HepG2 (cell line): Measurements from ENCODE around the gene RICTOR. TPM values are rescaled to one million over a fixed set of nuclear protein-coding genes. Genes with fewer than 3 reads are reported as not detected.
"Not testable (repeated sequence)": the region's sequence is repeated elsewhere in the genome, so short reads cannot be mapped to it uniquely, and the experiment has no call there.

Source experiments
- ATAC-seq: fragments of 200-7000 bp; cut with Tn5 transposase; 3 replicates; pipeline ENCODE4 v1.9.1; 2020; ENCODE audit warnings: mild to moderate bottlenecking, moderate library complexity
- BruUV-seq: library from RNA; stranded (reverse); fragments of 400-500 nt; replicated peaks from 2 replicates; lab custom pipeline; 2021; lab: Mats Ljungman, UMichigan
- CTCF ChIA-PET: fragments of 300-600 bp; formaldehyde crosslinking; extraction: SDS; loops from one replicate; lab custom pipeline; 2021; ENCODE audit warnings: low total read pairs, inconsistent platforms, low intra/inter-chr PET ratio; lab: Yijun Ruan, JAX
- POLR2A ChIA-PET: fragments of 350-600 bp; sonication (Branson Sonifier 250); formaldehyde crosslinking; loops from one replicate; lab custom pipeline; 2020; ENCODE audit warnings: antibody characterized with exemption, inconsistent platforms; lab: Yijun Ruan, JAX
- DNase-seq: peaks from one replicate; pipeline ENCODE4 v3.0.0-alpha.2; 2015; ENCODE audit warnings: low spot score
- FAIRE-seq: peaks from 3 replicates; lab custom pipeline; 2011; peaks lifted over from hg19 to GRCh38; lab: Jason Lieb, UNC
- H2AFZ ChIP-seq: one replicate; pipeline ENCODE4 v1.6.1; 2011; ENCODE audit warnings: low read length, inconsistent platforms
- H3K27ac ChIP-seq: fragments of 300-600 bp; 3 replicates; pipeline ENCODE4 v1.8.0; 2011; ENCODE audit warnings: mixed run types, mild to moderate bottlenecking, mixed read lengths, low read length, inconsistent platforms; ENCODE audit not compliant: insufficient read depth; ENCODE audit errors: extremely low read length
- H3K27me3 ChIP-seq, 2 experiments: fragments of 200-600 bp in 1 of 2; 2 replicates in 1 of 2; 3 replicates in 1 of 2; pipeline versions ENCODE4 v1.6.0 to v1.8.0; 2011; ENCODE audit warnings: low read length in 2 of 2, mild to moderate bottlenecking in 2 of 2, moderate library complexity in 2 of 2, inconsistent platforms in 1 of 2; ENCODE audit not compliant: insufficient read depth in 2 of 2, control insufficient read depth in 1 of 2
- H3K36me3 ChIP-seq, 2 experiments: fragments of 200-600 bp in 1 of 2; replicated peaks in 1 of 2; 2 replicates in 1 of 2; 3 replicates in 1 of 2; pipeline versions ENCODE4 v1.5.1 to v1.8.0; 2011; ENCODE audit warnings: low read length in 2 of 2, inconsistent platforms in 1 of 2; ENCODE audit not compliant: insufficient read depth in 2 of 2, control insufficient read depth in 1 of 2
- H3K4me1 ChIP-seq: 2 replicates; pipeline ENCODE4 v1.5.1; 2012; ENCODE audit warnings: low read length, inconsistent platforms; ENCODE audit not compliant: insufficient read depth
- H3K4me2 ChIP-seq: 2 replicates; pipeline ENCODE4 v1.6.0; 2011; ENCODE audit warnings: low read depth, low read length, inconsistent platforms
- H3K4me3 ChIP-seq, 3 experiments: fragments of 200-600 bp in 1 of 3; sonication (generic), shearing (Covaris generic) in 1 of 3; replicated peaks in 1 of 3; 2 replicates each; pipeline ENCODE4 v1.5.1; 2011 to 2016; ENCODE audit warnings: low read length in 3 of 3, inconsistent platforms in 2 of 3, low read depth in 2 of 3, mild to moderate bottlenecking in 2 of 3, control low read depth in 1 of 3, mixed read lengths in 1 of 3; ENCODE audit not compliant: insufficient read depth in 1 of 3
- H3K79me2 ChIP-seq: one replicate; pipeline ENCODE4 v1.6.1; 2011; ENCODE audit warnings: low read length, inconsistent platforms; ENCODE audit not compliant: insufficient read depth
- H3K9ac ChIP-seq: 2 replicates; pipeline ENCODE4 v1.6.0; 2011; ENCODE audit warnings: mild to moderate bottlenecking, low read depth, low read length, inconsistent platforms; ENCODE audit not compliant: insufficient read depth
- H3K9me3 ChIP-seq: 2 replicates; pipeline ENCODE4 v1.5.1; 2012; ENCODE audit warnings: mild to moderate bottlenecking, low read length
- H4K20me1 ChIP-seq: 2 replicates; pipeline ENCODE4 v1.6.0; 2011; ENCODE audit warnings: inconsistent platforms, mild to moderate bottlenecking, low read length, moderate library complexity; ENCODE audit not compliant: insufficient read depth
- BCL3 ChIP-seq: sonication (generic); formaldehyde crosslinking; IDR thresholded peaks from 2 replicates; pipeline ENCODE4 v1.5.1; 2020; ENCODE audit warnings: mild to moderate bottlenecking, missing genetic modification reagents, moderate library complexity
- NFIB ChIP-seq: sonication (generic); formaldehyde crosslinking; IDR thresholded peaks from 2 replicates; pipeline ENCODE4 v1.9.0; 2021; ENCODE audit warnings: missing genetic modification reagents, mild to moderate bottlenecking, borderline replicate concordance
- NKX3-1 ChIP-seq: sonication (generic); formaldehyde crosslinking; IDR thresholded peaks from 2 replicates; pipeline ENCODE4 v1.5.0; 2020; ENCODE audit warnings: missing genetic modification reagents
- PBX3 ChIP-seq: sonication (generic); formaldehyde crosslinking; IDR thresholded peaks from 2 replicates; pipeline ENCODE4 v1.8.1; 2023; ENCODE audit warnings: missing genetic modification reagents, inconsistent platforms, borderline replicate concordance
- PREB ChIP-seq: sonication (generic); formaldehyde crosslinking; IDR thresholded peaks from 2 replicates; pipeline ENCODE4 v1.4.0; 2020; ENCODE audit warnings: missing genetic modification reagents
- SMAD1 ChIP-seq: sonication (generic); formaldehyde crosslinking; IDR thresholded peaks from 2 replicates; pipeline ENCODE4 v1.4.0; 2020; ENCODE audit warnings: missing genetic modification reagents, low read depth, mild to moderate bottlenecking, borderline replicate concordance
- SP2 ChIP-seq: sonication (generic); formaldehyde crosslinking; IDR thresholded peaks from 2 replicates; pipeline ENCODE4 v1.5.1; 2020; ENCODE audit warnings: mild to moderate bottlenecking, missing genetic modification reagents
- UBTF ChIP-seq: sonication (generic); formaldehyde crosslinking; IDR thresholded peaks from 2 replicates; pipeline ENCODE4 v1.4.0; 2020; ENCODE audit warnings: mild to moderate bottlenecking, missing genetic modification reagents
- ZNF30 ChIP-seq: sonication (generic); formaldehyde crosslinking; IDR thresholded peaks from 2 replicates; pipeline ENCODE4 v1.5.0; 2020; ENCODE audit warnings: mild to moderate bottlenecking, missing genetic modification reagents
- ZNF496 ChIP-seq: sonication (generic); formaldehyde crosslinking; IDR thresholded peaks from 2 replicates; pipeline ENCODE4 v1.8.1; 2023; ENCODE audit warnings: mild to moderate bottlenecking, moderate library complexity, missing genetic modification reagents; ENCODE audit not compliant: insufficient replicate concordance
- WGBS: methylation state at CpG from one replicate; pipeline ENCODE4 v1.1.6; 2017; ENCODE audit warnings: low lambda C conversion rate; 5-methylcytosine and 5-hydroxymethylcytosine counted together
- in situ Hi-C: cut with HindIII; loops from 2 replicates; pipeline ENCODE4 v1.10.0; 2017; ENCODE audit warnings: low pct_unique_long_range_greater_than_20kb; ENCODE audit not compliant: extremely low pct_ligation_motif_present
- intact Hi-C: fragments of 100-400 bp; cut with micrococcal nuclease; formaldehyde crosslinking; loops from one replicate; pipeline ENCODE4 v1.10.0; 2022; ENCODE audit not compliant: unreplicated experiment
- polyA plus RNA-seq, 8 experiments: library from polyadenylated mRNA; depleted of rRNA in 3 of 8; stranded (reverse) in 7 of 8; unstranded in 1 of 8; fragments of >200 nt; fragmentation: Illumina TruSeq in 4 of 8; extraction: Trizol in 4 of 8; gene quantifications; 2 replicates each; pipeline versions ENCODE4 v1.2.1 to v1.2.3, GENCODE V29; 2011 to 2016; ENCODE audit warnings: low read depth in 4 of 8, missing spikeins in 1 of 8, mixed read lengths in 1 of 8; ENCODE audit not compliant: insufficient read depth in 1 of 8
- total RNA-seq, 5 experiments: library from RNA; depleted of rRNA; stranded (reverse); fragments of >200 nt; fragmentation: Illumina TruSeq; extraction: Trizol; gene quantifications; 2 replicates each; pipeline ENCODE4 v1.2.3, GENCODE V29; 2016; ENCODE audit warnings: low read depth in 1 of 5

Gene RICTOR
- total and polyA plus RNA-seq, 2 of the 13 experiments (the other 11 are each of a cell fraction or from before 2014, with no cell fraction given): 10.7 to 15.4 TPM

- H3K4me3 ChIP-seq, H3K27ac ChIP-seq, H3K27me3 ChIP-seq, POLR2A ChIA-PET, CTCF ChIA-PET, DNase-seq, H3K9ac ChIP-seq, in situ Hi-C loops, H3K4me2 ChIP-seq, H3K36me3 ChIP-seq, ATAC-seq, FAIRE-seq, H3K4me1 ChIP-seq, H4K20me1 ChIP-seq, H3K79me2 ChIP-seq, BruUV-seq, H3K9me3 ChIP-seq, H2AFZ ChIP-seq: not testable (repeated sequence)
- 90% methylated on average over 13 of the region's 13 CpGs for WGBS
- intact Hi-C loops: loop anchor here (5.0 to 10.0 kb wide), 2 partner anchors 227 to 295 kb away; partner anchors contain the start of gene FYB1
Observed at GRCh38 chr5:38989974-38990719, 84.1 kb downstream of the RICTOR start.

- H3K9ac ChIP-seq: no peak overlapping the region
- in situ Hi-C loops (no loop called here), intact Hi-C loops (no loop called here)
- no TSS peak for BruUV-seq
- 95% methylated on average over 9 of the region's 9 CpGs for WGBS
- no peaks in the 10 kb centered on the region for H4K20me1 ChIP-seq
- no peak overlapping the region for H2AFZ ChIP-seq
- H3K27ac ChIP-seq: no peak overlapping the region
- DNase-seq: no peak
- H3K27me3 ChIP-seq: no peaks in the 10 kb centered on the region
- CTCF ChIA-PET: no interaction called here
- H3K4me1 ChIP-seq: no peaks in the 10 kb centered on the region
- H3K36me3 ChIP-seq: no peaks in the 10 kb centered on the region; a peak in 2 of 5 replicates
- no peak for ATAC-seq
- no peak overlapping the region for H3K4me2 ChIP-seq
- no peaks in the 10 kb centered on the region for H3K79me2 ChIP-seq
- no peak for FAIRE-seq
- no peaks in the 10 kb centered on the region for H3K9me3 ChIP-seq
- POLR2A ChIA-PET: no interaction called here
- no peak overlapping the region for H3K4me3 ChIP-seq
- no peak for TF ChIP-seq BCL3
- TF ChIP-seq NFIB (CRISPR knock-in tag): no peak
- TF ChIP-seq UBTF (CRISPR knock-in tag): no peak
- TF ChIP-seq ZNF30: no peak
- TF ChIP-seq NKX3-1: no peak
- no peak for TF ChIP-seq PREB (CRISPR knock-in tag)
- no peak for TF ChIP-seq SMAD1 (CRISPR knock-in tag)
- TF ChIP-seq PBX3 (CRISPR knock-in tag): no peak
- no peak for TF ChIP-seq SP2 (CRISPR knock-in tag)
- no peak for TF ChIP-seq ZNF496 (CRISPR knock-in tag)
Observed at GRCh38 chr5:38985909-38986452, 88.2 kb downstream of the RICTOR start.
